Right atrium auricular region (tissue), 2 donors: ENCODE results near the gene HRH3. TPM values are rescaled to one million over a fixed set of nuclear protein-coding genes. Genes with fewer than 3 reads are reported as not detected.

ENCODE experiments used
- DNase-seq: peaks from one replicate; pipeline ENCODE4 v3.0.0-alpha.2; 2019; ENCODE audit warnings: low spot score
- H3K27ac ChIP-seq, 2 donors: fragments of 200-600 bp; sonication (generic); 1 replicate in 1 of 2; 2 replicates in 1 of 2; pipeline ENCODE4 v1.5.1; 2016 to 2019
- H3K27me3 ChIP-seq, 2 donors: fragments of 200-600 bp; sonication (generic); one replicate each; pipeline versions ENCODE4 v1.5.1 to v1.6.0; 2017 to 2019
- H3K36me3 ChIP-seq: fragments of 200-600 bp; sonication (generic); one replicate; pipeline ENCODE4 v1.5.1; 2016
- H3K4me1 ChIP-seq, 2 donors: fragments of 200-600 bp; sonication (generic); one replicate each; pipeline versions ENCODE4 v1.5.1 to v1.6.0; 2017 to 2019
- H3K4me3 ChIP-seq, 2 donors: fragments of 200-600 bp; sonication (generic); 1 replicate in 1 of 2; 2 replicates in 1 of 2; pipeline ENCODE4 v1.5.1; 2017 to 2019; ENCODE audit warnings: mild to moderate bottlenecking in 1 of 2, moderate library complexity in 1 of 2
- H3K9me3 ChIP-seq, 2 donors: fragments of 200-600 bp; sonication (generic); one replicate each; pipeline ENCODE4 v1.5.1; 2019
- total RNA-seq, 2 donors: library from RNA; depleted of rRNA; stranded (reverse); fragments of >200 nt; gene quantifications; one replicate each; pipeline ENCODE4 v1.1.0, GENCODE V29; 2016
- TF ChIP-seq, protein P1 (sequence below), 2 donors: fragments of 200-600 bp; sonication (generic); IDR thresholded peaks; one replicate each; pipeline ENCODE4 v1.5.1; 2019; ENCODE audit warnings: antibody characterized with exemption in 2 of 2

The HRH3 gene
- total RNA-seq = not detected

DNA sequence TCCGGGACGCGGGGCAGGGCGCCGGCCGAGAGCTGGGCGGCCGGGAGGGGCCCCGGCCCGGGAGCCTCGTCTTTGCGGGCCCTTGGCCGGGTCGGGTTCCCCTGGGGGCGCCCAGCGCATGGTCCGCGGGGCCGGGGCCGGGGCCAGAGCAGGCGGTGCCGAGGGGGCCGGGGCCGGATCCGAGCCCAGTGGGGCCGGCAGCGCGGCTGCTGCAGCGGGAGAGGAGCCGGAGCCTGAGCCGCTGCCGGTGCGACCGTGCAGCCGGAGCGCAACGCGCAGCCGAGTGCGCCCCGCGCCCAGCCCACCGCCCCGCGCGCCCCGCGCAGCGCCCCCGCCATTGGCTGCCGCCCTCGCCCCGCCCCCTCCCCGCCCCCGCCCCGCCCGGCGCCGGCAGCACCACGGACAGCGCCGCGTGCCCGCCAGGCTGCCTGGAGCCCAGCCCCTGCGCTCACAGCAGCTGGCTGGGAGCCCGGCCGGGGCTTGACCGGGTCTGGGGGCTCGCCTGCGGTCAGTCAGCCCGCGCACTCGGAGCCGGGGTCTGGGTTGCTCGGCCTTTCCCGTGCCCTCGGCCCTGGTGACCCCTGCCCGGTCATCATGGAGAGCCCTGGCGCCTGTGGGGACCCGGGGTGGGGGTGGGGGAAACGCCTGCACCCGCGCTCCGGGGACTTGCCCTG is at the start of gene HRH3:
HRH3 (minus strand) TSS at position 287 of the 674 bp plus-strand sequence. CDS start 308 bp downstream, outside the sequence.
- H3K4me1 ChIP-seq = peaks cover 0 to 22% of the 10 kb centered on the region in 2 donors
- peak within 1 kb of the TSS; percentile 14 to 45 for H3K4me3 ChIP-seq
- no peaks in the 10 kb centered on the region for H3K9me3 ChIP-seq
- DNase-seq = no peak
- TF ChIP-seq, protein P1, sequence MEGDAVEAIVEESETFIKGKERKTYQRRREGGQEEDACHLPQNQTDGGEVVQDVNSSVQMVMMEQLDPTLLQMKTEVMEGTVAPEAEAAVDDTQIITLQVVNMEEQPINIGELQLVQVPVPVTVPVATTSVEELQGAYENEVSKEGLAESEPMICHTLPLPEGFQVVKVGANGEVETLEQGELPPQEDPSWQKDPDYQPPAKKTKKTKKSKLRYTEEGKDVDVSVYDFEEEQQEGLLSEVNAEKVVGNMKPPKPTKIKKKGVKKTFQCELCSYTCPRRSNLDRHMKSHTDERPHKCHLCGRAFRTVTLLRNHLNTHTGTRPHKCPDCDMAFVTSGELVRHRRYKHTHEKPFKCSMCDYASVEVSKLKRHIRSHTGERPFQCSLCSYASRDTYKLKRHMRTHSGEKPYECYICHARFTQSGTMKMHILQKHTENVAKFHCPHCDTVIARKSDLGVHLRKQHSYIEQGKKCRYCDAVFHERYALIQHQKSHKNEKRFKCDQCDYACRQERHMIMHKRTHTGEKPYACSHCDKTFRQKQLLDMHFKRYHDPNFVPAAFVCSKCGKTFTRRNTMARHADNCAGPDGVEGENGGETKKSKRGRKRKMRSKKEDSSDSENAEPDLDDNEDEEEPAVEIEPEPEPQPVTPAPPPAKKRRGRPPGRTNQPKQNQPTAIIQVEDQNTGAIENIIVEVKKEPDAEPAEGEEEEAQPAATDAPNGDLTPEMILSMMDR (IDR thresholded peaks at IDR 0.05) = no peak
- peaks cover 11 to 33% of the 10 kb centered on the region in 2 donors for H3K27me3 ChIP-seq
- no peaks in the 10 kb centered on the region for H3K36me3 ChIP-seq
- H3K27ac ChIP-seq = no peak within 1 kb of the TSS

DNA sequence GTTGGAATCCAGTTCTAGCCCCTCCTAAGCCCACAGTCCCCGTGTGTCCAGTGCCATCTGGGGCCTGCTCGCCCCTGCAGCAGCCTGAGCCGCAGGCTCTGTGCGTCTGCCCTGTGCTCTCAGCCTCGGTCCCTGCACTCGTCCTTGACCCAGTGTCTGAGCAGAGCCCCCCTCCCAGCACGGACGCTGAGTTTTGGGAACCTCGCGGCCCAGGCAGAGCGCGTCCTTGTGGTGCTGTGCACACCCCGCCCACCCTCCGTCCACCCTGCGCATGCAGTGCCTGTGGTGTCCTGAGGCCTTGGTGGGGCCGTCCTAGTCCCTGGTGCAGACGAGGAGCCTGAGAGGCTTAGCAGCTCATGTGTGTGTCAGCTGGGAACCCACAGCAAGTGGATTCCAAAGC is 49.8 kb upstream of the HRH3 start:
- no peak for DNase-seq
- H3K36me3 ChIP-seq = peaks cover 46% of the 10 kb centered on the region
- H3K4me3 ChIP-seq = no peak overlapping the region

GRCh38 chr20:62269378-62269777 is 49.3 kb upstream of the HRH3 start:
- Histone ChIP-seq H3K36me3 (peaks cover 51% of the 10 kb centered on the region), H3K27me3 (no peaks in the 10 kb centered on the region), H3K4me1 (peaks cover 0 to 4% of the 10 kb centered on the region in 2 donors), H3K27ac (no peak overlapping the region), H3K4me3 (no peak overlapping the region), H3K9me3 (no peaks in the 10 kb centered on the region)
- DNase-seq = no peak
- TF ChIP-seq, protein P1 (IDR thresholded peaks at IDR 0.05) = no peak

More for the DNA sequence above, 49.8 kb upstream of the HRH3 start:
- TF ChIP-seq, protein P1 (IDR thresholded peaks at IDR 0.05) = no peak
- Histone ChIP-seq H3K9me3 (no peaks in the 10 kb centered on the region), H3K27me3 (no peaks in the 10 kb centered on the region), H3K27ac (no peak overlapping the region), H3K4me1 (peaks cover 0 to 8% of the 10 kb centered on the region in 2 donors)

- Histone ChIP-seq H3K4me1 (no peaks in the 10 kb centered on the region), H3K36me3 (peaks cover 54% of the 10 kb centered on the region), H3K27ac (no peak overlapping the region)
These were observed 48.3 kb upstream of the HRH3 start for GRCh38 chr20:62268228-62268900.

GRCh38 chr20:62267543-62267942 is 47.5 kb upstream of the HRH3 start:
- no peaks in the 10 kb centered on the region for H3K9me3 ChIP-seq
- no peaks in the 10 kb centered on the region for H3K27me3 ChIP-seq
- no peak for DNase-seq
- peaks cover 54% of the 10 kb centered on the region for H3K36me3 ChIP-seq
- H3K27ac ChIP-seq = no peak overlapping the region
- TF ChIP-seq, protein P1 (IDR thresholded peaks at IDR 0.05) = no peak
- H3K4me3 ChIP-seq = no peak overlapping the region
- H3K4me1 ChIP-seq = no peaks in the 10 kb centered on the region

More at GRCh38 chr20:62268228-62268900, 48.3 kb upstream of the HRH3 start:
- Histone ChIP-seq H3K27me3 (no peaks in the 10 kb centered on the region), H3K4me3 (no peak overlapping the region), H3K9me3 (no peaks in the 10 kb centered on the region)
- DNase-seq = no peak
- TF ChIP-seq, protein P1 (IDR thresholded peaks at IDR 0.05) = no peak
